KMS-11 (cell line): ENCODE measurements around the gene MYT1.

Source experiments
- H2AFZ ChIP-seq: fragments of 200-600 bp; sonication (generic); 2 replicates; pipeline ENCODE4 v1.6.1; 2016; ENCODE audit warnings: antibody characterized with exemption, mixed run types, low read depth
- H3K27ac ChIP-seq: fragments of 200-600 bp; sonication (generic); 2 replicates; pipeline ENCODE4 v1.6.1; 2016; ENCODE audit warnings: mild to moderate bottlenecking, mixed run types
- H3K27me3 ChIP-seq: fragments of 200-600 bp; sonication (generic); 2 replicates; pipeline ENCODE4 v1.6.1; 2017; ENCODE audit warnings: mild to moderate bottlenecking, low read depth, mixed run types, moderate library complexity; ENCODE audit not compliant: insufficient read depth
- H3K36me3 ChIP-seq: fragments of 200-600 bp; sonication (generic); 2 replicates; pipeline ENCODE4 v1.6.1; 2017; ENCODE audit warnings: mild to moderate bottlenecking, mixed run types; ENCODE audit not compliant: insufficient read depth
- H3K4me1 ChIP-seq: fragments of 200-600 bp; sonication (generic); 2 replicates; pipeline ENCODE4 v1.6.1; 2016; ENCODE audit warnings: mild to moderate bottlenecking, low read depth, mixed run types; ENCODE audit not compliant: poor library complexity, severe bottlenecking
- H3K4me2 ChIP-seq: fragments of 200-600 bp; sonication (generic); 2 replicates; pipeline ENCODE4 v1.7.0; 2016; ENCODE audit warnings: mild to moderate bottlenecking, mixed run types
- H3K4me3 ChIP-seq: fragments of 200-600 bp; sonication (generic); IDR thresholded peaks from 2 replicates; pipeline ENCODE4 v1.6.1; 2017; ENCODE audit warnings: low read depth, low read length, mixed read lengths; ENCODE audit not compliant: insufficient read depth
- H3K79me2 ChIP-seq: fragments of 200-600 bp; sonication (generic); 2 replicates; pipeline ENCODE4 v1.6.1; 2016; ENCODE audit warnings: low read depth, mixed run types; ENCODE audit not compliant: insufficient read depth
- H3K9ac ChIP-seq: fragments of 200-600 bp; sonication (generic); 2 replicates; pipeline ENCODE4 v1.6.1; 2016; ENCODE audit warnings: mild to moderate bottlenecking, mixed run types
- H4K20me1 ChIP-seq: fragments of 200-600 bp; sonication (generic); 2 replicates; pipeline ENCODE4 v1.6.1; 2016; ENCODE audit warnings: mild to moderate bottlenecking, mixed run types; ENCODE audit not compliant: insufficient read depth
- CTCF ChIP-seq: fragments of 200-600 bp; sonication (generic); conservative IDR thresholded peaks from 2 replicates; pipeline ENCODE4 v1.6.1; 2017; ENCODE audit warnings: low read depth, mild to moderate bottlenecking, antibody characterized with exemption, low read length, moderate library complexity, mixed read lengths

Gene MYT1

GRCh38 chr20:64205611-64206026, 41.4 kb downstream of the MYT1 start:
- H3K27me3 ChIP-seq: peaks cover 100% of the 10 kb centered on the region
- H3K4me3 ChIP-seq: no peak overlapping the region
- H3K79me2 ChIP-seq: no peaks in the 10 kb centered on the region
- H3K27ac ChIP-seq: no peak overlapping the region
- H2AFZ ChIP-seq: no peak overlapping the region
- H3K4me2 ChIP-seq: no peak overlapping the region
- no peaks in the 10 kb centered on the region for H3K36me3 ChIP-seq
- no peak overlapping the region for H3K9ac ChIP-seq
- TF ChIP-seq CTCF: no peak
- H3K4me1 ChIP-seq: no peaks in the 10 kb centered on the region
- H4K20me1 ChIP-seq: no peaks in the 10 kb centered on the region

GRCh38 chr20:64206614-64207013, 42.4 kb downstream of the MYT1 start:
- Histone ChIP-seq H3K79me2 (no peaks in the 10 kb centered on the region), H3K4me3 (no peak overlapping the region), H4K20me1 (no peaks in the 10 kb centered on the region), H3K27me3 (peaks cover 100% of the 10 kb centered on the region), H3K36me3 (no peaks in the 10 kb centered on the region), H2AFZ (no peak overlapping the region), H3K27ac (no peak overlapping the region), H3K9ac (no peak overlapping the region), H3K4me1 (no peaks in the 10 kb centered on the region), H3K4me2 (no peak overlapping the region)
- no peak for TF ChIP-seq CTCF

- no peak for TF ChIP-seq CTCF
- H3K27ac ChIP-seq: no peak overlapping the region
- no peak overlapping the region for H3K9ac ChIP-seq
- H3K79me2 ChIP-seq: no peaks in the 10 kb centered on the region
- H3K4me1 ChIP-seq: no peaks in the 10 kb centered on the region
- no peak overlapping the region for H3K4me3 ChIP-seq
- H3K27me3 ChIP-seq: peaks cover 97% of the 10 kb centered on the region
- H3K36me3 ChIP-seq: no peaks in the 10 kb centered on the region
- H3K4me2 ChIP-seq: no peak overlapping the region
- H2AFZ ChIP-seq: no peak overlapping the region
- H4K20me1 ChIP-seq: no peaks in the 10 kb centered on the region
Observed at GRCh38 chr20:64207641-64208590, 43.7 kb downstream of the MYT1 start.

GRCh38 chr20:64209148-64209547, 44.9 kb downstream of the MYT1 start:
- H3K36me3 ChIP-seq: no peaks in the 10 kb centered on the region
- H3K79me2 ChIP-seq: no peaks in the 10 kb centered on the region
- no peak overlapping the region for H3K4me2 ChIP-seq
- no peak overlapping the region for H3K27ac ChIP-seq
- no peak overlapping the region for H3K4me3 ChIP-seq
- no peak for TF ChIP-seq CTCF
- no peak overlapping the region for H2AFZ ChIP-seq
- no peaks in the 10 kb centered on the region for H3K4me1 ChIP-seq
- no peak overlapping the region for H3K9ac ChIP-seq
- H3K27me3 ChIP-seq: peaks cover 97% of the 10 kb centered on the region
- H4K20me1 ChIP-seq: no peaks in the 10 kb centered on the region
